Astrocyte (in vitro differentiated cells and primary cell): ENCODE data around the gene PPP4C.

Experiments
- CTCF ChIP-seq: IDR thresholded peaks from 2 replicates; pipeline ENCODE4 v1.5.1; 2011; ENCODE audit warnings: low read depth, mild to moderate bottlenecking, inconsistent platforms, low read length, moderate library complexity; ENCODE audit not compliant: insufficient read depth
- EZH2 ChIP-seq: IDR thresholded peaks from 2 replicates; pipeline ENCODE4 v1.6.1; 2012; ENCODE audit warnings: mild to moderate bottlenecking, low read length, inconsistent platforms; ENCODE audit not compliant: insufficient read depth

GRCh38 chr16:30046588-30046987, 29.2 kb upstream of the PPP4C start:
- TF ChIP-seq CTCF (no peak), EZH2 (no peak)
